Ovary (tissue), 9 donors: Measurements from ENCODE around the gene THSD4. TPM values are rescaled to one million over a fixed set of nuclear protein-coding genes. Genes with fewer than 3 reads are reported as not detected.

ENCODE experiments used
- DNase-seq, 5 donors: peaks; one replicate each; pipeline ENCODE4 v3.0.0-alpha.2; 2019 to 2020
- H3K27ac ChIP-seq, 2 donors: fragments of 200-600 bp; one replicate each; pipeline versions ENCODE4 v1.5.1 to v1.8.0; 2019 to 2022
- H3K27me3 ChIP-seq: fragments of 200-600 bp; one replicate; pipeline ENCODE4 v1.8.0; 2022
- H3K36me3 ChIP-seq: fragments of 200-600 bp; sonication (generic); one replicate; pipeline ENCODE4 v1.5.1; 2019
- H3K4me1 ChIP-seq: one replicate; pipeline ENCODE4 v1.8.1; 2013; ENCODE audit warnings: mild to moderate bottlenecking, moderate library complexity; ENCODE audit not compliant: insufficient read depth
- H3K4me3 ChIP-seq: fragments of 200-600 bp; sonication (generic); one replicate; pipeline ENCODE4 v1.5.1; 2017
- H3K9me3 ChIP-seq, 2 donors: fragments of 200-600 bp in 1 of 2; sonication (generic) in 1 of 2; one replicate each; pipeline versions ENCODE4 v1.5.1 to v1.8.1; 2013 to 2019; ENCODE audit warnings: mild to moderate bottlenecking in 1 of 2, moderate library complexity in 1 of 2
- CTCF ChIP-seq, 3 donors: fragments of 450-650 bp in 2 of 3; fragments of 200-600 bp in 1 of 3; IDR thresholded peaks; one replicate each; pipeline versions ENCODE4 v1.5.1 to v1.8.0; 2016 to 2022; ENCODE audit warnings: antibody characterized with exemption in 3 of 3, mild to moderate bottlenecking in 1 of 3
- EP300 ChIP-seq: sonication (generic); formaldehyde crosslinking; IDR thresholded peaks from one replicate; pipeline ENCODE4 v1.6.1; 2017; ENCODE audit warnings: antibody characterized with exemption
- POLR2A ChIP-seq: fragments of 450-650 bp; IDR thresholded peaks from one replicate; pipeline ENCODE4 v1.6.1; 2017; ENCODE audit warnings: antibody characterized with exemption, mild to moderate bottlenecking, moderate library complexity
- WGBS, 3 donors: extraction: QIAGEN DNeasy Blood & Tissue Kit in 1 of 3; methylation state at CpG; one replicate each; pipeline versions ENCODE4 v1.1.5 to v1.1.7; 2013 to 2017; 5-methylcytosine and 5-hydroxymethylcytosine counted together
- intact Hi-C, 4 donors: fragments of 100-400 bp; cut with DNase I; formaldehyde crosslinking; loops; one replicate each; pipeline versions ENCODE4 v1.11.0 to v1.15.1; 2022 to 2023
- polyA plus RNA-seq, 2 donors: library from polyadenylated mRNA; stranded (reverse); fragments of 200-250 nt in 1 of 2; fragments of 350-450 nt in 1 of 2; fragmentation: Illumina TruSeq in 1 of 2; extraction: RNeasy Lipid Tissue Mini Kit (QIAGEN cat#74804) in 1 of 2; gene quantifications; one replicate each; pipeline ENCODE4 v1.2.3, GENCODE V29; 2013 to 2014
- total RNA-seq, 7 donors: library from RNA; depleted of rRNA in 2 of 7; stranded (reverse); fragments of >200 nt in 2 of 7; fragmentation: NEBNext Ultra II Directional in 3 of 7; extraction: Animal tissue kit (Norgen Biotek cat#: 25700) in 3 of 7; gene quantifications; one replicate each; pipeline versions ENCODE4 v1.1.0 to v1.2.4, GENCODE V29; 2016 to 2023
- donor health status: DM: no; HTN: no; CAD: no; lungs with moderate emphysema.
- donor health status: DM: no; HTN: no; CAD: no.
- donor health status: Bipolar disorder and iron deficiency.
- donor health status: DM: yes; HTN: yes; CAD: no.
- donor health status: DM: no; HTN: no; CAD: no.
- donor health status: DM: yes; HTN: yes; CAD: no.

The THSD4 gene
- total and polyA plus RNA-seq, 9 donors, result 3.2 to 53.4 (median 13.5) TPM

GRCh38 chr15:71811752-71812735 lies 696.8 kb downstream of the THSD4 start:
- 81 to 84% (median 82%) methylated on average over 24 to 38 of the region's 38 CpGs for WGBS, 3 donors
- no peaks in the 10 kb centered on the region for H3K9me3 ChIP-seq
- intact Hi-C loops, result no loop called here
- H3K4me3 ChIP-seq, result no peak overlapping the region
- no peaks in the 10 kb centered on the region for H3K4me1 ChIP-seq
- H3K36me3 ChIP-seq, result no peaks in the 10 kb centered on the region
- no peak overlapping the region for H3K27ac ChIP-seq
- no peak for TF ChIP-seq CTCF (IDR thresholded peaks at IDR 0.05)
- no peak for TF ChIP-seq EP300
- no peak for TF ChIP-seq POLR2A
- no peak for DNase-seq
- no peaks in the 10 kb centered on the region for H3K27me3 ChIP-seq

DNA sequence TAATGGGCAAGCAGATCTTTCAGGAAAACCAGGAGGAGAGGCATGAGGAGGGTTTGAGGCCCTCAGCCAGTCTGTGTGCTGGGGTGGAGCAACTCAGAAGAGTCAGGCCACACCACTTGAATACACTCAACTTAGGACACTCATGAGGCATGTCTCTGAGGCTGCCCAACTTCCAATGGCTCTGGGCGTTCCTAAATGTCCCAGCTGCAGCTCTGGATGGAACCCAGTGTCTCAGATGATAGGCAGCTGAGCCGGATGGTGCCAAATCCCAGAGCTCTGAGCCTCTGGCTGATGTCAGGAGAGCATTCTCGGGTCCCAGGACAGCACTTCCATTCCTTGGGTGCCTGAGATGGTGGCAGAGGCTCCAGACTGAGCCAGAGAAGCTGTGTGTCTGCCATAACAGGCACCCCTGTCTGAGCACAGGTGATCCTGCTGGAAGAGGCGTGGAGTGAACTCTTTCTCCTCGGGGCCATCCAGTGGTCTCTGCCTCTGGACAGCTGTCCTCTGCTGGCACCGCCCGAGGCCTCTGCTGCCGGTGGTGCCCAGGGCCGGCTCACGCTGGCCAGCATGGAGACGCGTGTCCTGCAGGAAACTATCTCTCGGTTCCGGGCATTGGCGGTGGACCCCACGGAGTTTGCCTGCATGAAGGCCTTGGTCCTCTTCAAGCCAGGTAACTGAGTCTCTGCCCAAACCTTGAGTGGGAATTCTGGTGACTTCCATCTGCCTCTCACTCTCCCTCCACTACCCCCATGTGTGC lies 697.9 kb downstream of the THSD4 start:
- no peaks in the 10 kb centered on the region for H3K9me3 ChIP-seq
- no peak for TF ChIP-seq POLR2A
- no peak for TF ChIP-seq EP300
- TF ChIP-seq CTCF (IDR thresholded peaks at IDR 0.05), result no peak
- no peak overlapping the region for H3K27ac ChIP-seq
- no peaks in the 10 kb centered on the region for H3K36me3 ChIP-seq
- no peaks in the 10 kb centered on the region for H3K27me3 ChIP-seq
- DNase-seq, result no peak
- no peak overlapping the region for H3K4me3 ChIP-seq
- intact Hi-C loops, result no loop called here
- 92 to 95% (median 93%) methylated on average over 16 of the region's 16 CpGs for WGBS, 3 donors
- no peaks in the 10 kb centered on the region for H3K4me1 ChIP-seq

DNA sequence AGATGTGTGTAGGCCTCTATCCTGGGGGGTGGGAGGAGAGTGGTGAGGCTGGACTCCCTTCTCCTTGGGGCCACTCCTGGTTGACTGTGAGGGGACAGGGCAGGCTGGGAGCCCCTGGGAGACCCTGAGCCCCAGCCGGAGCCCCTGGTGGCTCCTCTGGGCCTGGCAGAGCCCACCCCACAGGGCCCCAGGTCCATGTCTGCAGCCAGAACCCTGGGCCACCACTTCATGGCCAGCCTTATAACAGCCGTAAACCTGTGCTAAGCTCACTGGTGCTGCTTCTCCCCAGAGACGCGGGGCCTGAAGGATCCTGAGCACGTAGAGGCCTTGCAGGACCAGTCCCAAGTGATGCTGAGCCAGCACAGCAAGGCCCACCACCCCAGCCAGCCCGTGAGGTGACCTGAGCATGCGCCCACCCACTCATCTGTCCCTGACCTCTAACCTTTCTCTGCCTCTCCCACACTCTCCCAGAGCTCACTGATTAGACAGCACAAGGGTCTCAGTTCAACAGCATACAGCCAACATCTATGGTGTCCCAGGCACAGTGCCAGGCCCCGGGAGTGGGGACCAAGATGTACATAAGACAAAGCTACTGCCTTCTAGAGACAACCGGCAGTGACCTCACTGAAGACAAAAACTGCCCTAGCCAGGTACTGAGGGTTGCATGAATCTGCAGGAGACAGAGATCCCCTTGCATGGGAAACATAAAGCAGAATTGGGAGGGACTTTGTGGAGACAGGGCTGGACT lies 698.6 kb downstream of the THSD4 start:
- 65 to 78% (median 66%) methylated on average over 9 of the region's 9 CpGs for WGBS, 3 donors
- intact Hi-C loops, result no loop called here
- TF ChIP-seq EP300 (no peak), POLR2A (no peak), CTCF (IDR thresholded peaks at IDR 0.05) (no peak)
- no peaks in the 10 kb centered on the region for H3K36me3 ChIP-seq
- no peaks in the 10 kb centered on the region for H3K4me1 ChIP-seq
- H3K27ac ChIP-seq, result no peak overlapping the region
- no peak for DNase-seq
- H3K9me3 ChIP-seq, result no peaks in the 10 kb centered on the region
- no peak overlapping the region for H3K4me3 ChIP-seq
- no peaks in the 10 kb centered on the region for H3K27me3 ChIP-seq

GRCh38 chr15:71815301-71815700 lies 700.0 kb downstream of the THSD4 start:
- Histone ChIP-seq H3K4me1 (no peaks in the 10 kb centered on the region), H3K4me3 (no peak overlapping the region), H3K27me3 (no peaks in the 10 kb centered on the region), H3K36me3 (no peaks in the 10 kb centered on the region), H3K9me3 (no peaks in the 10 kb centered on the region), H3K27ac (no peak overlapping the region)
- 92 to 96% (median 93%) methylated on average over 3 of the region's 3 CpGs for WGBS, 3 donors
- TF ChIP-seq CTCF (IDR thresholded peaks at IDR 0.05) (no peak), POLR2A (no peak), EP300 (no peak)
- DNase-seq, result no peak
- intact Hi-C loops, result no loop called here
